HG02759 (cell line): Measurements from ENCODE around the gene PDE12.
A peak's percentile ranks its signal among the peaks of the same experiment; 100 is the strongest.
"Not testable (repeated sequence)": the region's sequence is repeated elsewhere in the genome, so short reads cannot be mapped to it uniquely, and the experiment has no call there.

Experiments
- ATAC-seq: cut with Tn5 transposase; IDR thresholded peaks from one replicate; pipeline ENCODE4 v1.9.1; 2021; ENCODE audit warnings: mild to moderate bottlenecking, moderate library complexity; ENCODE audit not compliant: unreplicated experiment

The PDE12 gene

GRCh38 chr3:57582474-57583168, 26.5 kb downstream of the PDE12 start:
- ATAC-seq: no peak

GRCh38 chr3:57583544-57583943, 27.5 kb downstream of the PDE12 start:
- no peak for ATAC-seq

GRCh38 chr3:57586778-57587177, 30.7 kb downstream of the PDE12 start:
- no peak for ATAC-seq

DNA sequence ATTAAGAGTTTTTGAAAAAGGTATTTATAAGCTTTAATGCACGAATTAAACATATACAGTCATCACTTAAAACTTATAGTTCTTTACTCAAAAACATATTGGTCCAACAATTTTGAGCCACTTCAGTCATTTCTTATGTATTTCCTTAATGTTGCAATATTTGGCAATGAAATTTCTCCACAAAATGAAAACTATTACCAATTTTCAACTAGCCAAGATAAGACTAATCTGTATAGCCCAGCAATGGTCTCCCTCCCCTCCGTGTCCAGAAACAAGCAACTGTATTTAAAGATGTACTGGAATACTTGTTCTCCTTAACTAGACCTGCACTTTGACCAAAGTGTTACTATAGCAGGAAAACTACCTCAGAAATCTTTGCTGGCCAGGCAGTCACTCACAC, 31.8 kb downstream of the PDE12 start:
- ATAC-seq: no peak

DNA sequence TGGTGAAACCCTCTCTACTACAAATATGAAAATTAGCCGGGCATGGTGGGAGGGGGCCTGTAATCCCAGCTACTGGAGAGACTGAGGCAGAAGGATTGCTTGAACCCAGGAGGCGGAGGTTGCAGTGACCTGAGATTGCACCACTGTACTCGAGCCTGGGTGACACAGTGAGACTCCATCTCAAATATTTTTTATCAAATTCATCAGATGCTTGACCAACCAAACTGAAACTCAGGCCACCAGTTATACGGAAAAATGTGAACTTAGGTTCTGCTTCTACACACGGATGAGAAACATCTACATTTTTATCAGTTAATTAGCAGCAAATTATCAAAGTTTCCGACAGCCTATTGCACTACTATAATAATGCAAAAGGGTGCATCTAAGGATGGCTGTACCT, 36.2 kb downstream of the PDE12 start:
- no peak for ATAC-seq

GRCh38 chr3:57594144-57594543, 38.1 kb downstream of the PDE12 start:
- ATAC-seq: no peak

DNA sequence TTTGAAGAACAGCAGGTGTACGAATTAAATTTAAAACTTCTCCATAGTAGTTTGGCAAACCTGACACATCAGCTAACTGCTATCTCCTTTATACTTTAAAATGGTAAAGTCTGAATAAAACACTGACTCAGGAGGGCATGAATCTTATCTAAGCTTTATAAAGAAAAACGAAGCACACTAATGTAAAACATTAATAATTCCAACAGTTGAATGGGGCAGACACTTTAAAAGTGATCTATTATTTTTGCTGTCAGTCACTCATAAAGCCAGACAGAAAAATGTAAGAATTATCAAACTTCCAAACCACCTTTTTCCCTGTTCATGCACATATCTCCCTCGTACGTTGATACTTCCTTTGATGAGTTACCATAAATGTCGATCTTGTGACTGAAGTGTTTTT, 38.5 kb downstream of the PDE12 start:
- ATAC-seq: no peak

- no peak for ATAC-seq
Observed at GRCh38 chr3:57596495-57597126, 40.5 kb downstream of the PDE12 start.

DNA sequence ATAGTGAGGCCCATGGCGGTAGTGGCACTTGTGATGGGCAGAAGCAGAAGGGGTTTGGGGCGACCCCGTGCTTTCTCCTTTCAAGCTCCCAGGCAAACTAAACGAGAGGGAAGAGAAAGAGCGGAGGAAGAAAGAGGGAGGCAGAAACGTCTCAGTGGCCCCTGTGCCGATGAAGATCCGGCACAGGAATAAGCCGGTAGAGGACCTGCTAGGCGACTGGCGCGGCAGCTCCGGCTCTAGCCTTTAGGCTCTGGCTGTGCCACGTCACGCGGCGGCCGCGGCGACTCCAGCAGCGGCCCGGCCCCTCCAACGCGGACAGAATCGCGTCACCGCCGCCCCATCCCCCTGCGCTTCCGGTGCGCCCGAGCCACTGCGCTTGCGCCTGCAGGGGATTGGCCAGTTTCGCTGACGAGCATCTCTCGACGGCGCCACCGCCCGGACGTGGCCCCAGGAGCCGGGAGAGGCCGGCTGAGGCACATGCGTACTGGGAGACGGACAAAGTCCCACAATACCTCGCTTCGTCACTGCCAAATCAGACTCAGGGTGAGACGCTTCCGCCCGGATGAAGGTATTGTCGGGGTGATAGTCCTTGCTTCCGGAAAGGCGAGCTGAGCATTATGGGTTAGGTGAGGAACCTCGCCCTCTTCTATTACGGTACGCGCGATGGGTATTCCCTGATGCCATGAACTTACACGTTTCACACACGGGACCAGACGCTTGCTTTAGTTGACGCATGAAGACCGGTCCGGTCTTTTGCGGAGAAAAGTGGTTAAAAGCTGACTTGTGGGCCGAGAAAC, 41.3 kb downstream of the PDE12 start, which contains the start of gene ARF4:
Gene ARF4, minus strand, starts transcription at position 218 of the 797 bp plus-strand sequence. Its CDS starts 204 bp downstream, at position 14.
- peak; percentile 95 for ATAC-seq

- no peak for ATAC-seq
Observed at GRCh38 chr3:57598765-57599360, 42.8 kb downstream of the PDE12 start.

DNA sequence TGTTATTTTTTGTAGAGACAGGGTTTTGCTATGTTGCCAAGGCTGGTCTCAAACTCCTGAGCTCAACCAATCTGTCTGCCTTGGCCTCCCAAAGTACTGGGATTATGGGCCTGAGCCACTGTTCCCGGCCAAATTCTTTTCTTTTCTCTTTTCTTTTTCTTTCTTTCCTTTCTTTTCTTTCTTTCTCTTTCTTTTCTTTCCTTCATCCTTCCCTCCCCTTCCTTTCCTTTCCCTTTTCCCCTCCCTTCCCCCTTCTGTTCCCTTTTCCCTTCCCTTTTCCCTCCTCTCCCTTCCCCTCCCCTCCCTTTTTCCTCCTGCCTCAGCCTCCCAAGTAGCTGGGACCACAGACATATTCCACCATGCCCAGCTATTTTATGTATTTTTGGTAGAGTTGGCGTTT, 44.1 kb downstream of the PDE12 start:
- no peak for ATAC-seq

- ATAC-seq: no peak
Observed at GRCh38 chr3:57604971-57605370, 48.9 kb downstream of the PDE12 start.

DNA sequence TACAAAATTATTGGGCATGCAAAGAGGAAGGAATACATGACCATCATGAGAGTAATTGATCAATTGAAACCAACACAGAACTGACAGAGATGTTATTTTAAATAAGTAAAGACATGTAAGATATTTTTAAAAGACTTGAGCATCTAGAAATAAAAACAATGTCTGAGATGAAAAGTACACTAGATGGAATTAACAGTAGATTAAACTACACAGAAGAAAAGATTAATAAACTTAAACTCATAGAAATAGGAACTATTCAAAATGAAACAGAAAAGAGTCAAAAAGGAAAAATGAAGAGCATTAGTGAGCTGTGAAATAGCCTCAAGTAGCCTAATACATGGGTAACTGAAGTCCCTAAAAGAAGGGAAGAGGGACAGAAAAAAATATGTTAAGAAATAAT, 49.6 kb downstream of the PDE12 start:
- no peak for ATAC-seq

- ATAC-seq: not testable (repeated sequence)
Observed at GRCh38 chr3:57611870-57612269, 55.8 kb downstream of the PDE12 start.

DNA sequence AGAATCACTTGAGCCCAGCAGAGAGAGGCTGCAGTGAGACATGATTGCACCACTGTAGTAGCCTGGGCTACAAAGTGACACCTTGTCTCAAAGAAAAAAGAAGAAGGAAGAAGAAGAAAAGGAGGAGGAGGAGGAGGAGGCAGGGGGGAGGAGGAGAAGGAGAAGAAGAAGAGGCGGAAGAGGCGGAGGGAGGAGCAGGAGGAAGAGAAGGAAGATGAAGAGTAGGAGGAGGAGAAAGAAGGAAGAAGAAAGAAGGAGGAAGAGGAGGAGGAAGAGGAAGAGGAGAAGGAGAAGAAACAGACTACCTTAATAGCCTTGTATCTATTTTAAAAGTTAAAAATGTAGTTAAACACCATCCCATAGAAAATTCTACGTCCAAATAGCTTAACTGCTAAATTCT, 60.2 kb downstream of the PDE12 start:
- ATAC-seq: no peak
